Measurements from ENCODE around the gene KIAA1328. TPM values are rescaled to one million over a fixed set of nuclear protein-coding genes. Genes with fewer than 3 reads are reported as not detected.

The KIAA1328 gene
- polyA plus RNA-seq, 2 of the 4 experiments (the other 2 are of a cell fraction), result 1.7 to 3.9 TPM

GRCh38 chr18:36808681-36809080 is 20.2 kb upstream of the KIAA1328 start:
- TF ChIP-seq MYC (IDR thresholded peaks at IDR 0.05; ENCODE audit: borderline replicate concordance, low read length) (no peak), NPAS2 (CRISPR knock-in tag; IDR thresholded peaks at IDR 0.05; ENCODE audit: borderline replicate concordance) (no peak), KDM5A (IDR thresholded peaks at IDR 0.05) (no peak), RCOR1 (IDR thresholded peaks at IDR 0.05; ENCODE audit: low read depth, low read length) (no peak), ELK1 (IDR thresholded peaks at IDR 0.05; ENCODE audit: low read depth, low read length) (no peak), FOSL2 (IDR thresholded peaks at IDR 0.05) (no peak), FOSL2 (CRISPR knock-in tag; IDR thresholded peaks at IDR 0.05) (no peak), CHD2 (IDR thresholded peaks at IDR 0.05; ENCODE audit: low read length, partially characterized antibody) (no peak), CEBPB (IDR thresholded peaks at IDR 0.05) (no peak), EHF (CRISPR knock-in tag; IDR thresholded peaks at IDR 0.05) (no peak), JUNB (IDR thresholded peaks at IDR 0.05) (no peak), TFCP2L1 (CRISPR knock-in tag; IDR thresholded peaks at IDR 0.05) (no peak), HOXB13 (CRISPR knock-in tag; IDR thresholded peaks at IDR 0.05; ENCODE audit: low read depth) (no peak)
- no peaks in the 10 kb centered on the region for H3K4me1 ChIP-seq
- WGBS (ENCODE audit: missing lambda C conversion rate), result 65% methylated on average over 1 of the region's 2 CpGs
- ChIA-PET POLR2A (no interaction called here), CTCF (interaction anchor here (0.6 to 1.7 kb wide), 10 partner anchors 10 to 120 kb away, joined by 3 to 11 read pairs (median 3); no protein-coding TSS in a partner anchor)
- H3K27ac ChIP-seq, result no peak overlapping the region
- FAIRE-seq (no peak), DNase-seq (ENCODE audit: low read depth in 1 of 2, low spot score in 1 of 2) (no peak), ATAC-seq (no peak)
- no peaks in the 10 kb centered on the region for H3K9me3 ChIP-seq
- H3K4me3 ChIP-seq, result no peak overlapping the region
- H3K4me2 ChIP-seq, result no peak overlapping the region

- Histone ChIP-seq H3K4me2 (no peak overlapping the region), H3K4me1 (no peaks in the 10 kb centered on the region), H3K4me3 (no peak overlapping the region), H3K27ac (no peak overlapping the region), H3K9me3 (no peaks in the 10 kb centered on the region)
- peak; percentile 90 to 93 for ATAC-seq
- ChIA-PET CTCF (interaction anchor here (0.6 to 1.3 kb wide), 9 partner anchors 9 to 741 kb away, joined by 3 to 4 read pairs (median 3); no protein-coding TSS in a partner anchor), POLR2A (no interaction called here)
- peak; percentile 59 to 61 for DNase-seq (ENCODE audit: low read depth in 1 of 2, low spot score in 1 of 2)
- 25% methylated on average over 6 of the region's 6 CpGs for WGBS (ENCODE audit: missing lambda C conversion rate)
- FAIRE-seq, result no peak
- TF ChIP-seq KDM5A (IDR thresholded peaks at IDR 0.05), result no peak
- no peak for TF ChIP-seq FOSB (CRISPR knock-in tag; IDR thresholded peaks at IDR 0.05)
- TF ChIP-seq CTCF (IDR thresholded peaks at IDR 0.05), result peak; percentile 63
- TF ChIP-seq CHD4 (IDR thresholded peaks at IDR 0.05; ENCODE audit: borderline replicate concordance), result no peak
- TF ChIP-seq HOXB13 (CRISPR knock-in tag; IDR thresholded peaks at IDR 0.05; ENCODE audit: low read depth), result no peak
- no peak for TF ChIP-seq JUN (IDR thresholded peaks at IDR 0.05)
- TF ChIP-seq CHD2 (IDR thresholded peaks at IDR 0.05; ENCODE audit: low read length, partially characterized antibody), result no peak
- TF ChIP-seq RAD21 (conservative IDR thresholded peaks at IDR 0.05 in 1 of 2, IDR thresholded peaks at IDR 0.05 in 1 of 2), result peak; percentile 42 to 48; a peak in 4 of 5 replicates
- no peak for TF ChIP-seq ESRRA (IDR thresholded peaks at IDR 0.05; ENCODE audit: borderline replicate concordance, low read length)
Observed at GRCh38 chr18:36809590-36810381, 19.1 kb upstream of the KIAA1328 start.

- POLR2A ChIA-PET, result no interaction called here
Observed at GRCh38 chr18:36811430-36811829, 17.5 kb upstream of the KIAA1328 start.

More at GRCh38 chr18:36811430-36811829, 17.5 kb upstream of the KIAA1328 start:
- no peak overlapping the region for H3K27ac ChIP-seq
- TF ChIP-seq CBX8 (IDR thresholded peaks at IDR 0.05) (no peak), HEYL (CRISPR knock-in tag; IDR thresholded peaks at IDR 0.05) (no peak), PHF8 (IDR thresholded peaks at IDR 0.05; ENCODE audit: borderline replicate concordance, low read depth) (no peak), KDM1A (IDR thresholded peaks at IDR 0.05; ENCODE audit: low read depth) (no peak), EP300 (IDR thresholded peaks at IDR 0.05) (no peak), RARB (CRISPR knock-in tag; IDR thresholded peaks at IDR 0.05) (no peak), POLR2AphosphoS2 (conservative IDR thresholded peaks at IDR 0.05; ENCODE audit: low read length) (no peak), JUN (IDR thresholded peaks at IDR 0.05) (no peak), ESRRA (IDR thresholded peaks at IDR 0.05; ENCODE audit: borderline replicate concordance, low read length) (no peak), TFCP2L1 (CRISPR knock-in tag; IDR thresholded peaks at IDR 0.05) (no peak), HDAC2 (IDR thresholded peaks at IDR 0.05) (no peak), HOXA7 (CRISPR knock-in tag; IDR thresholded peaks at IDR 0.05) (no peak)
- CTCF ChIA-PET, result interaction anchor here (1.4 kb wide), 1 partner anchor 18 kb away, joined by 3 read pairs; the partner anchor contains the start of genes KIAA1328 and TPGS2
- H3K4me2 ChIP-seq, result no peak overlapping the region
- no peak for FAIRE-seq
- 96% methylated on average over 3 of the region's 3 CpGs for WGBS (ENCODE audit: missing lambda C conversion rate)
- no peak overlapping the region for H3K4me3 ChIP-seq
- H3K4me1 ChIP-seq, result no peaks in the 10 kb centered on the region
- no peak for ATAC-seq
- DNase-seq (ENCODE audit: low read depth in 1 of 2, low spot score in 1 of 2), result no peak
- H3K9me3 ChIP-seq, result no peaks in the 10 kb centered on the region
